GM19463 (cell line): Measurements from ENCODE around the gene DIS3L2.

Source experiments
- ATAC-seq: cut with Tn5 transposase; IDR thresholded peaks from one replicate; pipeline ENCODE4 v1.9.1; 2021; ENCODE audit warnings: mild to moderate bottlenecking, moderate library complexity; ENCODE audit not compliant: unreplicated experiment

DIS3L2 gene

GRCh38 chr2:232250246-232251175, 289.0 kb downstream of the DIS3L2 start:
- ATAC-seq: no peak

- no peak for ATAC-seq
Measured at GRCh38 chr2:232255033-232255432, 293.5 kb downstream of the DIS3L2 start.

- no peak for ATAC-seq
Measured at GRCh38 chr2:232260075-232260474, 298.6 kb downstream of the DIS3L2 start.

GRCh38 chr2:232261776-232262175, 300.3 kb downstream of the DIS3L2 start:
- ATAC-seq: no peak

- ATAC-seq: no peak
Measured at GRCh38 chr2:232263295-232263694, 301.8 kb downstream of the DIS3L2 start.

GRCh38 chr2:232264081-232264480, 302.6 kb downstream of the DIS3L2 start:
- ATAC-seq: no peak

GRCh38 chr2:232265329-232265728, 303.8 kb downstream of the DIS3L2 start:
- no peak for ATAC-seq

GRCh38 chr2:232268636-232269165, 307.2 kb downstream of the DIS3L2 start:
- no peak for ATAC-seq

- ATAC-seq: no peak
Measured at GRCh38 chr2:232269867-232270266, 308.4 kb downstream of the DIS3L2 start.

- ATAC-seq: no peak
Measured at GRCh38 chr2:232273903-232274643, 312.6 kb downstream of the DIS3L2 start.

GRCh38 chr2:232275670-232276069, 314.2 kb downstream of the DIS3L2 start:
- ATAC-seq: no peak

- peak; percentile 54 for ATAC-seq
Measured at GRCh38 chr2:232276084-232276732, 314.7 kb downstream of the DIS3L2 start.

GRCh38 chr2:232276733-232277313, 315.3 kb downstream of the DIS3L2 start:
- no peak for ATAC-seq

- no peak for ATAC-seq
Measured at GRCh38 chr2:232278534-232278933, 317.0 kb downstream of the DIS3L2 start.

GRCh38 chr2:232280341-232280740, 318.8 kb downstream of the DIS3L2 start:
- no peak for ATAC-seq

GRCh38 chr2:232281858-232282507, 320.5 kb downstream of the DIS3L2 start:
- no peak for ATAC-seq

GRCh38 chr2:232282508-232283055, 321.1 kb downstream of the DIS3L2 start:
- ATAC-seq: no peak

GRCh38 chr2:232286001-232286868, 324.7 kb downstream of the DIS3L2 start:
- no peak for ATAC-seq

- ATAC-seq: no peak
Measured at GRCh38 chr2:232287316-232287715, 325.8 kb downstream of the DIS3L2 start.
